GM12878 (cell line): ENCODE results near the gene SGCD. TPM values are rescaled to one million over a fixed set of nuclear protein-coding genes. Genes with fewer than 3 reads are reported as not detected.
"Not testable (repeated sequence)": the region's sequence is repeated elsewhere in the genome, so short reads cannot be mapped to it uniquely, and the experiment has no call there.

Experiments
- ATAC-seq: fragments of 200-7000 bp; cut with Tn5 transposase; 3 replicates; pipeline ENCODE4 v1.9.1; 2020; ENCODE audit warnings: mild to moderate bottlenecking, moderate library complexity
- BruUV-seq: library from RNA; stranded (reverse); fragments of 400-500 nt; replicated peaks from 2 replicates; lab custom pipeline; 2021; lab: Mats Ljungman, UMichigan
- CTCF ChIA-PET: fragments of 300-600 bp; sonication (Branson Sonifier 250); formaldehyde crosslinking; extraction: SDS; loops from one replicate; lab custom pipeline; 2021; ENCODE audit warnings: inconsistent platforms; lab: Yijun Ruan, JAX
- POLR2A ChIA-PET: fragments of 350-600 bp; formaldehyde crosslinking; extraction: SDS; loops from one replicate; lab custom pipeline; 2021; ENCODE audit warnings: inconsistent platforms; lab: Charles Lee
- RAD21 ChIA-PET: fragments of 300-600 bp; sonication (Branson Sonifier 250); formaldehyde crosslinking; loops from one replicate; lab custom pipeline; 2023; ENCODE audit warnings: antibody characterized with exemption; ENCODE audit not compliant: unreplicated experiment; lab: Charles Lee
- SMC1A ChIA-PET: fragments of 300-600 bp; sonication (Branson Sonifier 250); formaldehyde crosslinking; loops from one replicate; lab custom pipeline; 2023; ENCODE audit not compliant: unreplicated experiment, uncharacterized antibody; lab: Charles Lee
- DNase-seq: peaks from one replicate; pipeline ENCODE4 v3.0.0-alpha.2; 2011; ENCODE audit warnings: low read depth, low spot score
- FAIRE-seq: peaks from 3 replicates; lab custom pipeline; 2011; peaks lifted over from hg19 to GRCh38; lab: Jason Lieb, UNC
- H2AFZ ChIP-seq: 2 replicates; pipeline ENCODE4 v1.6.0; 2011; ENCODE audit warnings: low read depth, low read length, control low read depth; ENCODE audit not compliant: control insufficient read depth
- H3K27ac ChIP-seq: 2 replicates; pipeline ENCODE4 v1.5.1; 2011; ENCODE audit warnings: control low read depth; ENCODE audit not compliant: control insufficient read depth, insufficient read depth
- H3K27me3 ChIP-seq, 2 experiments: replicated peaks in 1 of 2; 2 replicates each; pipeline versions ENCODE4 v1.6.0 to v1.6.1; 2011; ENCODE audit warnings: low read length in 1 of 2; ENCODE audit not compliant: control insufficient read depth in 2 of 2, insufficient read depth in 2 of 2
- H3K36me3 ChIP-seq, 2 experiments: 2 replicates each; pipeline ENCODE4 v1.5.1; 2011; ENCODE audit warnings: low read length in 1 of 2; ENCODE audit not compliant: control insufficient read depth in 2 of 2, insufficient read depth in 2 of 2
- H3K4me1 ChIP-seq: 2 replicates; pipeline ENCODE4 v1.6.1; 2011; ENCODE audit warnings: mild to moderate bottlenecking, low read length, moderate library complexity, mixed read lengths; ENCODE audit not compliant: control insufficient read depth, insufficient read depth
- H3K4me2 ChIP-seq: 2 replicates; pipeline ENCODE4 v1.6.0; 2011; ENCODE audit warnings: control low read depth; ENCODE audit not compliant: control insufficient read depth, insufficient read depth
- H3K4me3 ChIP-seq: fragments of 200-600 bp; sonication (generic); 2 replicates; pipeline ENCODE4 v1.5.1; 2016
- H3K79me2 ChIP-seq: 2 replicates; pipeline ENCODE4 v1.6.0; 2011; ENCODE audit warnings: low read length; ENCODE audit not compliant: control insufficient read depth, insufficient read depth
- H3K9ac ChIP-seq: 2 replicates; pipeline ENCODE4 v1.8.0; 2011; ENCODE audit warnings: low read length, control low read depth, mixed read lengths; ENCODE audit not compliant: control insufficient read depth, insufficient read depth
- H3K9me3 ChIP-seq: replicated peaks from 3 replicates; pipeline ENCODE4 v1.5.1; 2011; ENCODE audit warnings: mild to moderate bottlenecking, low read length; ENCODE audit not compliant: control insufficient read depth, insufficient read depth
- H4K20me1 ChIP-seq: 2 replicates; pipeline ENCODE4 v1.6.0; 2011; ENCODE audit not compliant: control insufficient read depth, insufficient read depth
- MYC ChIP-seq: IDR thresholded peaks from 2 replicates; pipeline ENCODE4 v1.6.1; 2011; ENCODE audit warnings: mild to moderate bottlenecking, low read length, moderate library complexity, inconsistent platforms; ENCODE audit not compliant: insufficient read depth, insufficient replicate concordance, insufficient read length, severe bottlenecking
- WGBS: methylation state at CpG from one replicate; pipeline ENCODE4 v1.1.6; 2016; ENCODE audit warnings: low lambda C conversion rate; ENCODE audit not compliant: insufficient replicate concordance, insufficient coverage; ENCODE audit errors: missing lambda C conversion rate; 5-methylcytosine and 5-hydroxymethylcytosine counted together
- in situ Hi-C: fragments of 300-500 bp; cut with MboI; formaldehyde crosslinking; loops from 9 replicates; pipeline ENCODE4 v1.14.3; 2018; ENCODE audit warnings: mixed read lengths
- intact Hi-C: fragments of 100-400 bp; cut with micrococcal nuclease; formaldehyde crosslinking; loops from one replicate; pipeline ENCODE4 v1.14.2; 2022; ENCODE audit not compliant: unreplicated experiment
- polyA plus RNA-seq, 11 experiments: library from polyadenylated mRNA; depleted of rRNA in 4 of 11; unstranded in 6 of 11; stranded (reverse) in 5 of 11; fragments of >200 nt; fragmentation: Nextera tagmentation in 4 of 11; fragmentation: Illumina TruSeq in 1 of 11; extraction: Ambion mirVana in 4 of 11; extraction: Trizol in 1 of 11; gene quantifications; 1 replicate in 1 of 11; 2 replicates in 10 of 11; pipeline versions ENCODE4 v1.2.1 to v1.2.3, GENCODE V29; 2011 to 2016; ENCODE audit warnings: inconsistent platforms in 2 of 11, missing spikeins in 2 of 11, low read depth in 1 of 11
- total RNA-seq, 4 experiments: library from RNA; depleted of rRNA in 3 of 4; stranded (reverse); fragments of >200 nt in 3 of 4; fragmentation: Illumina TruSeq in 1 of 4; extraction: Trizol in 1 of 4; gene quantifications; 2 replicates each; pipeline versions ENCODE4 v1.2.1 to v1.2.3, GENCODE V29; 2013 to 2021

SGCD gene
- total and polyA plus RNA-seq, 10 of the 15 experiments (the other 5 are each of a cell fraction or from before 2014, with no cell fraction given) = 0.06 TPM; not detected in 9

GRCh38 chr5:156610582-156610981, 283.6 kb downstream of the SGCD start:
- in situ Hi-C loops, H3K4me1 ChIP-seq, H3K4me2 ChIP-seq, H3K9me3 ChIP-seq, POLR2A ChIA-PET, H3K4me3 ChIP-seq, SMC1A ChIA-PET, BruUV-seq, DNase-seq, H4K20me1 ChIP-seq, CTCF ChIA-PET, H3K79me2 ChIP-seq, H3K27ac ChIP-seq, FAIRE-seq, H3K27me3 ChIP-seq, ATAC-seq, H3K9ac ChIP-seq, H3K36me3 ChIP-seq, H2AFZ ChIP-seq, intact Hi-C loops, RAD21 ChIA-PET: not testable (repeated sequence)
- WGBS = 46% methylated on average over 11 of the region's 11 CpGs

- RAD21 ChIA-PET = no interaction called here
- no peak overlapping the region for H3K27ac ChIP-seq
- H2AFZ ChIP-seq = no peak overlapping the region
- H4K20me1 ChIP-seq = no peaks in the 10 kb centered on the region
- WGBS = 25% methylated on average over 2 of the region's 2 CpGs
- POLR2A ChIA-PET = no interaction called here
- intact Hi-C loops (no loop called here), in situ Hi-C loops (no loop called here)
- SMC1A ChIA-PET = interaction anchor here (0.6 kb wide), 1 partner anchor 15 kb away, joined by 3 read pairs; no protein-coding TSS in a partner anchor
- CTCF ChIA-PET = no interaction called here
- DNase-seq = no peak
- no TSS peak for BruUV-seq
- no peak for TF ChIP-seq MYC
- TF ChIP-seq, all 136 proteins: peak for 0
- no peaks in the 10 kb centered on the region for H3K36me3 ChIP-seq
- no peaks in the 10 kb centered on the region for H3K27me3 ChIP-seq
- H3K9ac ChIP-seq = no peak overlapping the region
- H3K4me3 ChIP-seq = no peak overlapping the region
- H3K4me1 ChIP-seq = no peaks in the 10 kb centered on the region
- FAIRE-seq = no peak
- no peaks in the 10 kb centered on the region; the same call in 2 of the 3 replicates for H3K9me3 ChIP-seq
- ATAC-seq = no peak
- H3K79me2 ChIP-seq = no peaks in the 10 kb centered on the region
- no peak overlapping the region for H3K4me2 ChIP-seq
These were observed 288.9 kb downstream of the SGCD start for GRCh38 chr5:156615901-156616300.
